Stomach (tissue), 4 donors: ENCODE measurements around the gene TSHZ2.

Experiments
- EP300 ChIP-seq: sonication (generic); formaldehyde crosslinking; IDR thresholded peaks from one replicate; pipeline ENCODE4 v1.6.1; 2017; ENCODE audit warnings: antibody characterized with exemption
- POLR2A ChIP-seq, 4 donors: fragments of 450-650 bp; IDR thresholded peaks; one replicate each; pipeline ENCODE4 v1.6.1; 2016; ENCODE audit warnings: antibody characterized with exemption in 4 of 4, control low read depth in 2 of 4, mild to moderate bottlenecking in 1 of 4, moderate library complexity in 1 of 4
- POLR2AphosphoS5 ChIP-seq, 3 donors: sonication (generic); formaldehyde crosslinking; IDR thresholded peaks; one replicate each; pipeline ENCODE4 v1.6.1; 2016; ENCODE audit warnings: antibody characterized with exemption in 3 of 3
- TF ChIP-seq, protein P1 (sequence below), 7 experiments: fragments of 450-650 bp in 4 of 7; fragments of 200-600 bp in 3 of 7; sonication (generic) in 3 of 7; IDR thresholded peaks; one replicate each; pipeline ENCODE4 v1.5.1; 2016 to 2019; ENCODE audit warnings: antibody characterized with exemption in 7 of 7, control low read depth in 2 of 7, mild to moderate bottlenecking in 1 of 7

DNA sequence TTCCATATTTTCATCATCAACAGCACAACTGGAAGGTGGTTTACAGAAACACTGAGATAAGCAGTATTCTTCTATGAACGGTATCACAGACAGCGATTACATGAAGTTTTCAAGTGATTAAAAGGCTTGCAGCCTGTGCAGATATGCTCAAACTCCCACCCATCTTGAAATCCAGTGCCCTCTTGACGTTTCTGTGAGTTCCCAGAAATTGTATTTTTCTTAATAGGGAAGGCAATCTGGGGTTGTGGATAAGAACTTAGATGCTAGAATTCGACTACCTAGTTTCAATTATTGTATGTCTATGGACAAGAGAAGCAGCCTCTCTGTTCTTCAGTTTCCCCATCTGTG lies 331.2 kb downstream of the TSHZ2 start:
- TF ChIP-seq, protein P1, sequence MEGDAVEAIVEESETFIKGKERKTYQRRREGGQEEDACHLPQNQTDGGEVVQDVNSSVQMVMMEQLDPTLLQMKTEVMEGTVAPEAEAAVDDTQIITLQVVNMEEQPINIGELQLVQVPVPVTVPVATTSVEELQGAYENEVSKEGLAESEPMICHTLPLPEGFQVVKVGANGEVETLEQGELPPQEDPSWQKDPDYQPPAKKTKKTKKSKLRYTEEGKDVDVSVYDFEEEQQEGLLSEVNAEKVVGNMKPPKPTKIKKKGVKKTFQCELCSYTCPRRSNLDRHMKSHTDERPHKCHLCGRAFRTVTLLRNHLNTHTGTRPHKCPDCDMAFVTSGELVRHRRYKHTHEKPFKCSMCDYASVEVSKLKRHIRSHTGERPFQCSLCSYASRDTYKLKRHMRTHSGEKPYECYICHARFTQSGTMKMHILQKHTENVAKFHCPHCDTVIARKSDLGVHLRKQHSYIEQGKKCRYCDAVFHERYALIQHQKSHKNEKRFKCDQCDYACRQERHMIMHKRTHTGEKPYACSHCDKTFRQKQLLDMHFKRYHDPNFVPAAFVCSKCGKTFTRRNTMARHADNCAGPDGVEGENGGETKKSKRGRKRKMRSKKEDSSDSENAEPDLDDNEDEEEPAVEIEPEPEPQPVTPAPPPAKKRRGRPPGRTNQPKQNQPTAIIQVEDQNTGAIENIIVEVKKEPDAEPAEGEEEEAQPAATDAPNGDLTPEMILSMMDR (IDR thresholded peaks at IDR 0.05) = no peak
- TF ChIP-seq POLR2A (IDR thresholded peaks at IDR 0.05) (no peak), EP300 (no peak), POLR2AphosphoS5 (IDR thresholded peaks at IDR 0.05) (no peak)
